ENCODE data around the gene HNRNPU.

DNA sequence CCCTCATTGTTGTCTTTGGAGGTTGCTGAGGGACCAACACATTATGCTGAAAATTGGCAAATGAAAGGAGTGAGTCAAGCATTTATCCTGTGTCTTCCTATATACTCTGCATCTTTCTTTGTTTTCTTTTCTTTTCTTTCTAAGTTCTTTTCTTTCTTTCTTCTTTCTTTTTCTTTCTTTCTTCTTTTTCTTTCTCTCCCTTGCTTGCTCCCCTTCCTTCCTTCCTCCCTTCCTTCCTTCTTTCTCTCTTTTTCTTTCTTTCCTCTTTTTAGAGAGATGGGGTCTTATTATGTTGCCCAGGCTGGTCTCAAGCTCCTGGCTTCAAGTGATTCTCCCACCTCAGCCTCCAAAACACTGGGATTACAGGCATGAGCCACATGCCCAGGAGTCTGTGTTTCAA, 57.2 kb downstream of the HNRNPU start:
- TF ChIP-seq CTCF (IDR thresholded peaks at IDR 0.05) (no peak), EZH2 (IDR thresholded peaks at IDR 0.05) (no peak)
